ENCODE results near the gene RBM34. TPM values are rescaled to one million over a fixed set of nuclear protein-coding genes. Genes with fewer than 3 reads are reported as not detected.

Gene RBM34
- total RNA-seq, 3 donors from 2014 or later (not counting 1 experiment from before 2014, with no cell fraction given), result 163 to 187 (median 180) TPM

- no peak for ATAC-seq
- Histone ChIP-seq H3K27me3 (ENCODE audit: control insufficient read depth, insufficient read depth, low read length) (peaks cover 3% of the 10 kb centered on the region), H3K4me3 (ENCODE audit: low read length) (no peak overlapping the region), H3K27ac (ENCODE audit: low read length) (no peak overlapping the region), H3K36me3 (ENCODE audit: control insufficient read depth, insufficient read depth, low read length) (peaks cover 33% of the 10 kb centered on the region), H3K9me3 (ENCODE audit: control insufficient read depth, insufficient read depth, low read length) (no peaks in the 10 kb centered on the region), H3K4me1 (ENCODE audit: control insufficient read depth, insufficient read depth, low read length) (peaks cover 12% of the 10 kb centered on the region)
- H3K27ac Mint-ChIP-seq, result no peak overlapping the region
- H3K36me3 Mint-ChIP-seq, result peaks cover 12% of the 10 kb centered on the region
- H3K4me3 Mint-ChIP-seq, result no peak overlapping the region
- 100% methylated on average over 3 of the region's 4 CpGs for WGBS (ENCODE audit: insufficient coverage)
- TF ChIP-seq CTCF (IDR thresholded peaks at IDR 0.05), result no peak
- no peak for DNase-seq
- peaks cover 20 to 23% of the 10 kb centered on the region in 2 donors for H3K4me1 Mint-ChIP-seq
- peaks cover 0 to 6% of the 10 kb centered on the region in 2 donors for H3K27me3 Mint-ChIP-seq (ENCODE audit: low read depth in 2 of 2)
- intact Hi-C loops (cut with micrococcal nuclease), result no loop called here
- H3K9me3 Mint-ChIP-seq, result no peaks in the 10 kb centered on the region
These were observed 54.6 kb downstream of the RBM34 start for GRCh38 chr1:235106457-235106856.

- peak overlapping the region; percentile 85 for H3K4me3 Mint-ChIP-seq
- Histone ChIP-seq H3K27ac (ENCODE audit: low read length) (peak overlapping the region; percentile 30), H3K4me3 (ENCODE audit: low read length) (no peak overlapping the region), H3K27me3 (ENCODE audit: control insufficient read depth, insufficient read depth, low read length) (peaks cover 3% of the 10 kb centered on the region), H3K4me1 (ENCODE audit: control insufficient read depth, insufficient read depth, low read length) (peaks cover 12% of the 10 kb centered on the region), H3K9me3 (ENCODE audit: control insufficient read depth, insufficient read depth, low read length) (no peaks in the 10 kb centered on the region), H3K36me3 (ENCODE audit: control insufficient read depth, insufficient read depth, low read length) (peaks cover 22% of the 10 kb centered on the region)
- DNase-seq (peak in 1 of 2 donors; percentile 63), ATAC-seq (peak; percentile 43 to 73 (median 68))
- H3K27me3 Mint-ChIP-seq (ENCODE audit: low read depth in 2 of 2), result peaks cover 0 to 6% of the 10 kb centered on the region in 2 donors
- H3K4me1 Mint-ChIP-seq, result peaks cover 20 to 23% of the 10 kb centered on the region in 2 donors
- H3K27ac Mint-ChIP-seq, result peak overlapping the region; percentile 66 to 78
- TF ChIP-seq CTCF (IDR thresholded peaks at IDR 0.05), result no peak
- no peaks in the 10 kb centered on the region for H3K9me3 Mint-ChIP-seq
- intact Hi-C loops (cut with micrococcal nuclease), result loop anchor here (2.0 kb wide), 1 partner anchor 55 kb away; the partner anchor contains the start of gene RBM34
- WGBS (ENCODE audit: insufficient coverage), result 65% methylated on average over 9 of the region's 12 CpGs
- peaks cover 1% of the 10 kb centered on the region for H3K36me3 Mint-ChIP-seq
These were observed 55.7 kb downstream of the RBM34 start for GRCh38 chr1:235105051-235106043.

- DNase-seq (peak in 1 of 2 donors; percentile 72), ATAC-seq (no peak)
- no peak overlapping the region for H3K27ac ChIP-seq (ENCODE audit: low read length)
- no peaks in the 10 kb centered on the region for H3K9me3 ChIP-seq (ENCODE audit: control insufficient read depth, insufficient read depth, low read length)
- 45% methylated on average over 2 of the region's 4 CpGs for whole genome bisulfite sequencing (ENCODE audit: insufficient coverage)
- Mint-ChIP-seq H3K27me3 (ENCODE audit: low read depth in 2 of 2) (peaks cover 0 to 8% of the 10 kb centered on the region in 2 donors), H3K4me1 (peaks cover 20 to 23% of the 10 kb centered on the region in 2 donors), H3K9me3 (no peaks in the 10 kb centered on the region), H3K27ac (no peak overlapping the region), H3K36me3 (no peaks in the 10 kb centered on the region), H3K4me3 (no peak overlapping the region)
- intact Hi-C loops (cut with micrococcal nuclease), result no loop called here
- H3K36me3 ChIP-seq (ENCODE audit: control insufficient read depth, insufficient read depth, low read length), result peaks cover 5% of the 10 kb centered on the region
- peaks cover 3% of the 10 kb centered on the region for H3K27me3 ChIP-seq (ENCODE audit: control insufficient read depth, insufficient read depth, low read length)
- H3K4me1 ChIP-seq (ENCODE audit: control insufficient read depth, insufficient read depth, low read length), result peaks cover 12% of the 10 kb centered on the region
- TF ChIP-seq CTCF (IDR thresholded peaks at IDR 0.05), result no peak
- no peak overlapping the region for H3K4me3 ChIP-seq (ENCODE audit: low read length)
These were observed 58.0 kb downstream of the RBM34 start for GRCh38 chr1:235102993-235103411.

Measured in natural killer cell (primary cell).